ENCODE measurements around the gene NBEA.

The NBEA gene

GRCh38 chr13:35198613-35199200 is 256.6 kb downstream of the NBEA start:
- TF ChIP-seq CTCF (IDR thresholded peaks at IDR 0.05; ENCODE audit: control insufficient read depth, insufficient read depth, low read depth, low read length, missing control alignments) = no peak
- no peak for DNase-seq (ENCODE audit: low read depth)
- no peak overlapping the region for H3K4me3 ChIP-seq (ENCODE audit: control insufficient read depth, low read depth, low read length)

- no peak for DNase-seq (ENCODE audit: low read depth)
- H3K4me3 ChIP-seq (ENCODE audit: control insufficient read depth, low read depth, low read length) = no peak overlapping the region
- TF ChIP-seq CTCF (IDR thresholded peaks at IDR 0.05; ENCODE audit: control insufficient read depth, insufficient read depth, low read depth, low read length, missing control alignments) = no peak
Measured at GRCh38 chr13:35208587-35208986, 266.5 kb downstream of the NBEA start.

GRCh38 chr13:35210261-35210660 is 268.2 kb downstream of the NBEA start:
- TF ChIP-seq CTCF (IDR thresholded peaks at IDR 0.05; ENCODE audit: control insufficient read depth, insufficient read depth, low read depth, low read length, missing control alignments) = no peak
- no peak for DNase-seq (ENCODE audit: low read depth)
- H3K4me3 ChIP-seq (ENCODE audit: control insufficient read depth, low read depth, low read length) = no peak overlapping the region

- DNase-seq (ENCODE audit: low read depth) = no peak
- TF ChIP-seq CTCF (IDR thresholded peaks at IDR 0.05; ENCODE audit: control insufficient read depth, insufficient read depth, low read depth, low read length, missing control alignments) = no peak
Measured at GRCh38 chr13:35211949-35212348, 269.9 kb downstream of the NBEA start.

GRCh38 chr13:35213911-35214310 is 271.8 kb downstream of the NBEA start:
- TF ChIP-seq CTCF (IDR thresholded peaks at IDR 0.05; ENCODE audit: control insufficient read depth, insufficient read depth, low read depth, low read length, missing control alignments) = no peak
- no peak for DNase-seq (ENCODE audit: low read depth)
- H3K4me3 ChIP-seq (ENCODE audit: control insufficient read depth, low read depth, low read length) = no peak overlapping the region

More at GRCh38 chr13:35211949-35212348, 269.9 kb downstream of the NBEA start:
- H3K4me3 ChIP-seq (ENCODE audit: control insufficient read depth, low read depth, low read length) = no peak overlapping the region

GRCh38 chr13:35216131-35216530 is 274.1 kb downstream of the NBEA start:
- no peak for DNase-seq (ENCODE audit: low read depth)
- no peak for TF ChIP-seq CTCF (IDR thresholded peaks at IDR 0.05; ENCODE audit: control insufficient read depth, insufficient read depth, low read depth, low read length, missing control alignments)
- no peak overlapping the region for H3K4me3 ChIP-seq (ENCODE audit: control insufficient read depth, low read depth, low read length)

- TF ChIP-seq CTCF (IDR thresholded peaks at IDR 0.05; ENCODE audit: control insufficient read depth, insufficient read depth, low read depth, low read length, missing control alignments) = no peak
- DNase-seq (ENCODE audit: low read depth) = no peak
Measured at GRCh38 chr13:35219021-35219420, 277.0 kb downstream of the NBEA start.

More at GRCh38 chr13:35219021-35219420, 277.0 kb downstream of the NBEA start:
- no peak overlapping the region for H3K4me3 ChIP-seq (ENCODE audit: control insufficient read depth, low read depth, low read length)

Data from AG09309 (cell line).